NCI-H128 (cell line): Measurements from ENCODE around the gene SCIMP.
"Not testable (repeated sequence)": the region's sequence is repeated elsewhere in the genome, so short reads cannot be mapped to it uniquely, and the experiment has no call there.

Experiments
- DNase-seq: peaks from one replicate; lab custom pipeline; 2025; ENCODE audit not compliant: unreplicated experiment; lab: John Stamatoyannopoulos, UW

SCIMP gene

DNA sequence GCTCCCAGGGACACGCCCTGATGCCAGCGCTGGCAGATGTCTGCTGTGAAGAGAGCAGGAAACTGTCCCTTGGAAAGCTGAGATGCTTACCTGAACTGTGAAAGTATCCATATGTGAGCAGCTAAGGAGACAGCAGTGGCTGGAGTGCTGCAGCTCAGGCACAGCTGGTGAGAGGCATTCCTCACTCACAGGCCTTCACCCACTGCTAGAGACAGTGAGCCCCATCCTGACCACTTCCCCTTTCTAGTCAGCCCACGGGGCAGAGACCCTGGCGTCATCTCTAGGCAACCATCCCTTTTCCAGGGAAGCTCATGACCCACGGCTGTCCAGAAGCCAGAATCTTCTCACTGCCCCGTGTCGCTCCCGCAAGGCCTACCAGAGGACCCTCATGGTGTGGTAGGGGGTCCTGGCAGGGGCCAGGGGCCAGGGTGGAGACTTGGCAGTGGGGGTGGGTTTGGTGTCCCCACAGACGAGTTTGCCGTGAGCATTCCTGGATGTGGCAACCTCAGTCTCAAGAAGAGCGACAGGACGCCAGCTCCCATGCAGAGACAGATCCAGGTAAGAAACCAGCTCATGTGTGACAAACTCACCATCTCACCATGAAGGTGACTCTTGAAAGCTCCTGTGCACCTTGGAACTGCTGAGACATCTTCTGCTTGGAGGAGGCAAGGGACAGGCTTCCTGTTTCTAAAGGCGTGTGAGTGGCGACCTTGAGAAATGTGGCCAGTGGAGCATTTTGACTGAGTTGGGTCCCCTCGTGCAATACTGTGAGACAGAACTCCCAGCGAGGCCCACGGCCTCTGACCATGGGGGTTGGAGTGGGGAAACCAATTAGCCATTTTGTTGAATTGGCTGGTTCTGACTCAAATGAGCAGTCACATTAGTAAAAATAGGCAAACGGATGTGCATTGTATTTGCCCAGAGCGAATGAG, at the start of gene SCIMP:
TSS of gene SCIMP (minus strand) at position 216 of the 932 bp plus-strand sequence. CDS start at position 111, 105 bp downstream.
- DNase-seq, result no peak

DNA sequence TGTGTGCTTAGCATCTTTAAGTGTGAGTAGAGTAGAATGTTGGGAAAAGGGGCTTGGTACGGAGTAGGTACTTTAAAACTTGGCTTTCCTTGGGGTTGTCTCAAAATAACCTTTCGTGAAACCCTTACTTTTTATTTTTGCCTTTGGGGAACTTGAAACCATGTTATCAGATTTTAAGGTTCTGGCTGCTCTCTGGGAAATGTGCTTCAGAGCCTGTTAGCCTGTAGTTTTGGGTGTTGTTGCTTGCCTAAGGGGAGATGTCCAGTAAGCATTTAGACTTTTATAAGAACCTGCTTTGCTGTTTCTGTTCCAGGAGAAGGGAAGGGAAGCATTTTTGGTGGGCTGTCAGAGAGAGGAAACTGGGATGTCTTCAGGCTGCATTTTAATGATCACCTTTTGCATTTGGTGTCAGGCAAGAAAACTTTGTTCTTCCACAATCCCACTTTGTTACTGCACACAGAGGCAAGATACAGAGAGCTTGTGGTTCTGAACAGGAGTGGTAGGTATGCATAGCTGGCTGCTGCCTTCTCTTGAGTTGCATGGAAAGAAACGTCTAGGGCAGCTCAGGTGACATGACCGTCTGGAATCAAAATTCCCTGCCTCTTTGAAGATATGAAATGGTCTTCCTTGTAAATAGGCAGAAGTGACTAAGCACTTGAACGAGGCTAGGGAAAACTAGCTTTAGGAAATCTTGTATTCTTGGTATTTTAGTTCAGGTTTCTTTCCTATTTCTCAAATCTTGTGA, 49.1 kb upstream of the SCIMP start:
- no peak for DNase-seq

DNA sequence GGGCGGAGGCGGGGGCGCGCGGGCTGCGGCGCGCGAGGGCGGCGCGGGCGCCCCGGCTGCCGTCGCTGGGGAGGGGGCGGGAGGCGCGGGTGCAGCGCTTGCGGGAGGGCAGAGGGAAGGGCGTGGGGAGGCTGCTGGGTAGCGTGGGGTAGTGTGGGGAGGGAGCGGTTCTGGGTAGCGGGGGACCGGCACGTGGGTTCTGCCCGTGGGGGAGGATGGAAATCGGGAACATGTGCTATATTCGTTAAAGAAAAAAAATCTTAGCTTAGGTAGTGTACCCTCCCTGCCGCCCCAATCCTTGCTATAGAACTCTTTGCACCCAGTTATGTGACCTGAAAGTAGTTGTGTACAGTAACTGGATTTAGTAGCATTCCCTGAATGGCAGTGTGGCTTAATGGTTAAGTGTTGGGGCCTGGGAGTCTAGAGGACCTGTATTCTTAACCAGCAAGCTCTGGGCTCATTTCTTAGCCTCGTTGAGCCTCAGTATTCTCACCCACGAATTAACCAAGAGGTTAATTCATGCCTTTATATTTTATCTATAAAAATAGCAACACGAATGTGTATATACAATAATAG, 48.1 kb upstream of the SCIMP start:
- no peak for DNase-seq

DNA sequence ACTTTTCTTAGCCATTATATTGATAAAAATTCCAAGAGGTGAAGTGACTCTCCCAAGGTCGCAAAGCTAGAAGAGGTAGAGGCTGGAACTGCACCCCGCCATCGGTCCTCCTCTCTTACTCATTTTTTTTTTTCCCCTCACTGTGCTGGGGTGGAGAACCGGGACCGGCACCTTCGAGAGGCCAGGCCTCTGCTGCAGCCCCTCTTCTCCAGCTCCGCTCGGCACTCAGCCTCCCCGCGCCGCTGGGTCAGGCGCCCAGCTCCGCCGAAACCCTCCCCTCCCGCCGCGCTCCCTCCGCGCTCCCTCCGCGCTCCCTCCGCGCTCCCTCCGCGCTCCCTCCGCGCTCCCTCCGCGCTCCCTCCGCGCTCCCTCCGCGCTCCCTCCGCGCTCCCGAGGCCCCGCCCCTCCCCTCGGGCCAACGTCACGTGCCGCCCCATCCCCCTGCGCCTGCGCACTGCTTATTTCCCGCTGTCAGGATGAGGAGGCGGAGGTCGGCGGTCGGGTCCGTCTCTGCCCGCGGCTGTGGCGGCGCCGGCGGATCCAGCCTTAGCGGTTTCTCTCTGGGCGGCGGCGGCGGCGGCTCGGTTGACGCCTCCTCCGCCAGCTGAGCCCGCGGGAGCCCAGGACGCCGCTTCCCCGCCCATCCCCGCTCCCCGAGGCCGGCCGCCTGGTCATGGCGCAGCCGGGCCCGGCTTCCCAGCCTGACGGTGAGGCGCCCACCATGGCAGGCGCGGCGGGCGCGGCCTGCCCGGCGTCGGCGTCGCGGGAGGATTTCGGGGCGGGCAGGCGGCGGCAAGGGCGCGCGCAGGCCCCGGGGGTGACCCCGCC, 47.4 kb upstream of the SCIMP start, which contains the start of gene RABEP1:
TSS of gene RABEP1 (plus strand) at position 471 of the 828 bp plus-strand sequence. CDS start at position 674, 203 bp downstream.
- DNase-seq, result peak; percentile 62

DNA sequence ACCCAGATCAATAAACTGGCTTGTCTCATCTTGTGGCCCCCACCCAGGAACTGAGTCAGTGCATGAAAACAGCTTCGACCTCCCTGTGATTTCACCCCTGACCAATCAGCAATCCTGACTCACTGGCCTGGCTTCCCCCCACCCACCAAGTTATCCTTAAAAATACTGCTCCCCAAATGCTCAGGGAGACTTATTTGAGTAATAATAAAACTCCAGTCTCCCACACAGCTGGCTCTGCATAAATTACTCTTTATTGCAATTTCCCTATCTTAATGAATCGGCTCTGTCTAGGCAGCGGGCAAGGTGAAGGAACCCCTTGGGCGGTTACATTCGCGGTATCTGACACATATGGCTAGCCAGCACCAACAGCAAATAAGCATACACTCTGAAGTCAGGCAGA, 37.7 kb upstream of the SCIMP start:
- no peak for DNase-seq

DNA sequence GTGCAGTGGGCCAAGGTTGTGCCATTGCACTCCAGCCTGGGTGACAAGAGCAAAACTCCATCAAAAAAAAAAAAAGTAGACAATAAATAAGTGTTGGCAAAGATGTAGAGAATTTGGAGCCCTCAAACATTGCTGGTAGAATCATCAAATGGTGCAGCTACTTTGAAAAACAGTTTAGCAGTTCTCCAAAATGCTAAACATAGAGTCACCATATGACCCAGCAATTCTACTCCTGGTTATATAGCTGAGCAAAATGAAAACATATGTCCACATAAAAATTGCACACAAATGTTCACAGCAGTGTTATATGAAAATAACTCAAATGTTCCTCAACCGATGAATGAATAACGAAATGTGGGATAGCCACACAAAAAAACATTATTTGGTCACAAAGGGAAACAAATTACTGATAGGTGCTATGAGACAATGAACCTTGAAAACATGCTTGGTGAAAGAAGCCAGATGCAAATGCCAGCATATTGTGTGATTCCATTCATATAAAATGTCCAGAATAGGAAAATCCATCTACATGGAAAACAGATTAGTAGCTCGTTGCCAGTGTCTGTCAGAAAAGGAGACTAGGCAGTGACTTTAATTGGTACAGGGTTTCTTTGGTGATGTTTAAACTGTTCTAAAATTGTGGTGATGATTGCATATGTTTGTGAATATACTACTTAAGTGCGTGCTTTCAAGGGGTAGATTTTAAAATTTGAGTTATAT, 34.7 kb upstream of the SCIMP start:
- DNase-seq, result no peak

DNA sequence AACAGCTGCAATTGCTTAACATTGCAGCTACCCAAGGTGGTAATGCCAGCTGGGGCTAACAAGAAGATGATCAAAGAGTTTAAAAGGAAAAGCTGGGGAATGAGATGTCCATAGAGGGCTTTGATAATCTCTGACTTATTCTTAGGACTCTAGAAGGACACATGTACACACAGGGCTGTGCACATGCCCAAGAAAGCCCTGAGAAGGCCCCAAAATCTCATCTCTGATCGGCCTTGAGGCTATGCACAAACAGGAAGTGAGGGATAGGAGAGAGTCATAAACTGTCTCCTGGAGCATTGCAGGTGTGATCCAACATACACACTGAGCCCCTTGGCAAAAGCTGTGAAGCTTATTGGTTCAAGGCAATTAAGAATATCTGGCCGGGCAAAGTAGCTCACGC, 30.2 kb upstream of the SCIMP start:
- no peak for DNase-seq

DNA sequence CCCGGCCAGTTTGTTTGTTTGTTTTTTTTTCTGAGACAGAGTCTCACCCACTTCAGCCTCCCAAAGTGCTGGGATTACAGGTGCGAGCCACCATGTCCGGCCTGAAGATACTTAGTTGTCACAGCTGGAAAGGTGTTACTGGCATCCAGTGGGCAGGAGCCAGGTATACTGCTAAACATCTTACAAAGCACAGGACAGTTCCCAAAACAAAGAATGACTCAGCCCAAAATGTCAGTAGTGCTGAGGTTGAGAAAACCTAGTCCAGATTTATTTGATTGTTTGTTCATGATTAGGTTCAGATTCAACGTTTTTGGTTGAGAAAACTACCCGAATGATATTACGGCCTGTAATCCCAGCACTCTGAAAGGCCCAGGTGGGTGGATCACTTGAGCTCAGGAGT, 28.8 kb upstream of the SCIMP start:
- DNase-seq, result no peak

DNA sequence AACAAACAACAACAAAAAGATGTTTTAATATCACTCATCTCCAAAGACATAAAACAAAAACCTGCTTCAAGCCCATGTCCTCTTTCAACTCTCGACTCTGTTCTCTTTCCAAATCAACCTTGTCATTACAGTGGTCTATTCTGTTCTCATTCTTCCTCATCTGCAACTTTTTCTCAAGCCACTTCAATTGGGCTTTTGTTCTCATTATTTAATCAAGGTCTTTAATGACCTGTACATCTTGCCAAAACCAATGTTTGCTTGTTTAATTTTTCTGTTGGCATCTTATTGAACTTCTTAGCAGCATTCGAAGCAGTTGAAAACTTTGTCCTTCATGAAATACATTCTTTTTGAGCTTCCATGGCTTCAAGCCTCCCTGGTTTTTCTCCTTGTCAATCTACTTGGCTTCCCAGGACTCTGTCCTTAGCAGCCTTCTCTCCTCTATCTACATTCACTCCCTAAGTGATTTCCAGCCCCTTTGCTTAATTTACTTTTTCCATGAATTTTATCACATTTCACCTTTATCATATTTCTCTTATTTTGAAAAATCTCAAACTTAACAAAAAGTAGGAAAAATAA, 27.8 kb upstream of the SCIMP start:
- no peak for DNase-seq

DNA sequence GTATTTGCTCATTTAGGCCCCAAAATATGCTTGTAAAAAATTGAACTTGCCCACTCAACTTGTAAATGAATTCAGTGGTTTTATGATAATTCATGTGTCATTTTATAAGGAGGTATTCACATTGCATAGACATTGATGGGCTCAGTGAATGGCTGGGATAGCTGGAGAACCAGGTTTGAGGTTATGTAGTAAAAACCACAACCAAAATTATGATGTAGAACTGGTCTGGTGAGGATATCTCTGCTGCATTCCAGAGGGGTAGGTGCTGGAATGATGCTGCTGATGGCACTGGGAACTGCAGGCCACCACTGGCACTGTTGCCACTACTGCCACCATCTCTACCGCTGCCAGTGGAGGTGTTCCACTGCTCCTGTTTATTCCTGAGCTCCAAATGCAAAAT, 25.9 kb upstream of the SCIMP start:
- DNase-seq, result no peak

DNA sequence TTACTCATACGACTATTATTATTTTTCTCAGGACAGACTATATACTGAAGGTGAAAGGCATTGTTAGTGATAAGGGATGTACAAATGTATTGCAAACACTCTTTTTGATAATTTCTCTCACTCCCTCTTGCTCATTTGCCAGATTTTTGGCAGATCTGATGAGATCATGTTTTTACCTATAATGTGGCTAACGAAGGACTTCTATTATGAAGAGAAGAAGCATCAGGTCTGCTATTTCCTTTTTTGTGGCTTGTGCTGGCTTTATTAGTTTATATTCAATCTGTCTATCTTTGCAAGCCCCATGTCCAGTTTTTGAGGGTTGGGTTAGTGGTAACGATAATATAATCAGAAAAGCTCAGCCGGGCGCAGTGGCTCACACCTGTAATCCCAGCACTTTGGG, 22.5 kb upstream of the SCIMP start:
- DNase-seq, result no peak

DNA sequence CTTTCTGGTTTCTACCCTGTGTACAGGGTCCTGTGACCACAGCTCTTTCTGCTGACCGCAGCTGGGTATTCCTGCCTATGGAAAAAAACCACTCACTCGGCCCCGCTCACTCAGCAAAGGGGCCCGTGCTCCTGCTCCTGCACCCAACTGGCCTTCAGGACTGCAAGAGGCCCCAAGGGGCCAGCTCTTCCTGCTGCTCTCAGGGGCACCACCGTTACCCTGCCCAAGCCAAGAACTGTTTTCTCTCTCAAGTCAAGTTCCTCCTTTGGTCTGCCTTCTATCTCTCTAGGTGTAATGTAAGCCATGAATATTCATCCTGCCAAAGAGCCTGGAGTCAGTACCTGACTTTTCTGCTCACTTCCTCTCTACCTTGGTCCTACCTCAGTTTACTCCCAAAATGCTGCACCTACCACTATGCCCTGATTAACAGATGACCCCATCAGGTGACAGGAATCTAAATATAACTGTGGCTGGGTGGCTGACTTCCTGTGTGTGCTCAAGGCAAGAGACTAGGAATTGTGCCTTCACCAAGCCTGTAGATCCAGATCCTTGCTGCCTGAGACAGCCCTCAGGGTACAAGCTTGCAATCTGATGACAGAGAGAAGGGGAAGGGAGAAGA, 20.4 kb upstream of the SCIMP start:
- no peak for DNase-seq

DNA sequence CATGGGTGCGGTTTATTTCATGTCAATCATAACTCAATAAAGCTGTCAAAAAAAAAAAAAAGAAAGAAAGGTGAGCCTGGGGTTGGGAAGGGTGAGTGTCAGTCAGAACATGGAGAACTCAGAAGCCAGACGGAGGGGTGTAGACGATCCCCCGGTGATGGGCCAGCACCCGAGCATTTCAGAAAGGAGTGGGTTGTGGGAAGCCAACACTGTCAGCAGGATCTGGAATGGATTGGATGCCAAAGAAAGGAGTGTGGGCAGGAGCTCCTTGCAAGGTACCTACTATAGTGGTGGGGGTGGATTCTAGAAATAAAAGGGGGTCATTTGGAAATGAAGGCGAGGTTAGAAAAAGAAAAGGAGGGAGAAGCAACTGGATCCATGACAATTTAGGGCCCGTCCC, 19.8 kb upstream of the SCIMP start:
- DNase-seq, result no peak

DNA sequence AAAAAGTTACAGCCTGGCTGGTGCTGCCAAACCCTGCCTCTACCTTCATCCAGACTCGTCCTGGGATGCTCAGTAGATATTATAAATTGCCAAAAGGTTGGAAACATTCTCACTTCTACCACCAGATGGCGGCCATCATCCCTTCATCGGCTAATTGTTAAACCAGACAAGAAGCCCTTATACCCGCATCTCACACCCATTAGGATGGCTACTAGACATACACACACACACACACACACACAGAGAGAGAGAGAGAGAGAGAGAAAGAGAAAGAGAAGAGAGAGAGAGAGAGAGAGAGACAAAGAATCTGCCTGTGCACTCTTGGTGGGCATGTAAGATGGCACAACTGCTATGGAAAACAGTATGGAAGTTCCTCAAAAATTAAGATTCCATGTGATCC, 15.0 kb upstream of the SCIMP start:
- DNase-seq, result peak; percentile 41

DNA sequence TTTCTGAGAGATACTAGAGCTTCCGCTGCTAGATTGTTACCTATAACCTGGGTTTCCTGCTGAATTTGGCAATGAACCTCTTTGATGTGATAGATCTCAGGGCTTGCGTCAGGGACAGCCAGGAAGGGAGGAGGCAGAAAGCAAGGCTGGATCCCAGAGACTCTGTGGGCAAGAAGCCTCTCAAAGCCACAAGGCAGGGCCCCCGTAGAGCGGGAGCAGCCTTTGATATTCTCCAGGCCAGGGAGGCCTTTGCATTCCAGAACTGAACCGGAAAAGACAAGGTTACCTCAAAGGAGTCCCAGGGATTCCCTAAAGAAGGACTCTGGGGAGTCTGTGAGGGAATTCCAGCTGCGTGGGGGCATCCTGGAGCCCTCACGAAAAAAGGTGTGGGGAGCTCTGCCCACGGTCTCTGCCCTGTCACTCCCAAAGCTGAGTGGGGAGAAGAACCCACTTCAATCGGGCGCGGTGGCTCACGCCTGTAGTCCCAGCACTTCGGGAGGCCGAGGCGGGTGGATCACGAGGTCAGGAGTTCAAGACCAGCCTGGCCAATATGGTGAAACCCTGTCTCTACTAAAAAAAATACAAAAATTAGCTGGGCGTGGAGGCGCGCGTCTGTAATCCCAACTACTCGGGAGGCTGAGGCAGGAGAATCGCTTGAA, 14.3 kb upstream of the SCIMP start:
- DNase-seq, result no peak

DNA sequence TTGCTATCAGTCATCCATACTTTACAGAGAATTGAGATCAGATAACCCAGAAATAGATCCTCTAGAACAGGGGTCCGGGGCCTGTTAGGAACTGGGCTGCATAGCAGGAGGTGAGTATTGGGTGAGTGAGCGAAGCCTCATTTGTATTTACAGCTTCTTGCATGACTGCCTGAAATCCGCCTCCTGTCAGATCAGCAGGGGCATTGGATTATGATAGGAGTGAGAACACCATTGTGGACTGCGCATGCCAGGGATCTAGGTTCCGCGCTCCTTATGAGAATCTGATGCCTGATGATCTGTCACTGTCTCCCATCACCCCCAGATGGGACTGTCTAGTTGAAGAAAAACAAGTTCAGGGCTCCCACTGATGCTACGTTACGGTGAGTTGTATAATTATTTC, 13.0 kb upstream of the SCIMP start:
- no peak for DNase-seq

DNA sequence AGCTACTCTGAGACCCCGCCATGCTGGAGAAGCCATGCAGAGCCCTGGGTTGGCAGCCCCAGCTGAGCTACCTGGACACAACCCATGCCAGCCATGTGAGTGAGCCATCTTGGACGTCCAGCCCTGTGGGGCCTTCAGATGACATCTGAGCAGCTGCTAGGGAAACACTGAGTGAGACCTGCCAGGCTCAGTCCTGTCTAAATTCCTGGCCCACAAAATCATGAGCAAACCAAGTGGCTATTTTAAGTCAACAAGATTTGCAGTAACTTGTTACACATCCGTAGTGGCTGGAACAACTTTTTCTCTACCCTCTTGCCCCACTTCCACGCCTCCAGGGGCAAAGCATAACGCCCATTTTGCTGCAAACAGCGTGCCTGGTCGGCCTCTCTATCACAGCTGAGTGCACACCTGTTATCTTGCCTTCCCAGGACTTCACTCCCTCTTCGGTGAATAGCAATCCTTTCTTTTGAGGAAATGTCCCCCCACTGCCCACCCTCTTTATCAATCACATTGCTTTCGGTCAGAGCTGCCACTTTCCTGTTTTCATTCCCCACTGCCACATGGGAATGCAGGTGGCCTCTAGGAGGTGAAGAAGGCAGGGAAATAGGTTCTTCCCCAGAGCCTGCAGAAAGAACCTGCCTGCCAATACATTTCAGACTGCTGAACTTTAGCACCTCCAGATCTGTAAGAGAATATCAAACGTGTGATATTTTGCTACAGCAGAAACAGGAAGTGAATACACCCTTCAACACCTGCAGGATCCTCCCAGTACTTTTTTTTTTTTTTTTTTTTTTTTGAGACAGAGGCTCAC, 7.4 kb upstream of the SCIMP start:
- DNase-seq, result no peak

DNA sequence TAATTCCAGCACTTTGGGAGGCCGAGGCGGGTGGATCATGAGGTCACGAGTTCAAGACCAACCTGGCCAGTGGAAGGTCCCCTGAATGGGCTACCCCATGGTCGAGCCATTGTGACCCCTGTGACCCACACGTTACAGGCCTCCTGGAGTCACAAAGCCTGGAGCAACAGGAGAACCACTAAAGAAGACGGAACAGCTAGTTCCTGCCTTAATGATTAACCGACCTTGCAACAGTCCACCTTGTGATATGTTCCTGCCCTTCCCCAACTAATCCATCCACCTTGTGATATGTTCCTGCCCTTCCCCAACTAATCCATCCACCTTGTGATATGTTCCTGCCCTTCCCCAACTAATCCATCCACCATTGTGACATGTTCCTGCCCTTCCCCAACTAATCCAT, 5.1 kb upstream of the SCIMP start:
- DNase-seq, result not testable (repeated sequence)
